HepG2 (cell line): ENCODE results near the gene PFN1. TPM values are rescaled to one million over a fixed set of nuclear protein-coding genes. Genes with fewer than 3 reads are reported as not detected.
"Not testable (repeated sequence)": the region's sequence is repeated elsewhere in the genome, so short reads cannot be mapped to it uniquely, and the experiment has no call there.

Experiments used
- ATAC-seq: fragments of 200-7000 bp; cut with Tn5 transposase; 3 replicates; pipeline ENCODE4 v1.9.1; 2020; ENCODE audit warnings: mild to moderate bottlenecking, moderate library complexity
- BruUV-seq: library from RNA; stranded (reverse); fragments of 400-500 nt; replicated peaks from 2 replicates; lab custom pipeline; 2021; lab: Mats Ljungman, UMichigan
- CTCF ChIA-PET: fragments of 300-600 bp; formaldehyde crosslinking; extraction: SDS; loops from one replicate; lab custom pipeline; 2021; ENCODE audit warnings: low total read pairs, inconsistent platforms, low intra/inter-chr PET ratio; lab: Yijun Ruan, JAX
- POLR2A ChIA-PET: fragments of 350-600 bp; sonication (Branson Sonifier 250); formaldehyde crosslinking; loops from one replicate; lab custom pipeline; 2020; ENCODE audit warnings: antibody characterized with exemption, inconsistent platforms; lab: Yijun Ruan, JAX
- DNase-seq: peaks from one replicate; pipeline ENCODE4 v3.0.0-alpha.2; 2015; ENCODE audit warnings: low spot score
- FAIRE-seq: peaks from 3 replicates; lab custom pipeline; 2011; peaks lifted over from hg19 to GRCh38; lab: Jason Lieb, UNC
- H2AFZ ChIP-seq: one replicate; pipeline ENCODE4 v1.6.1; 2011; ENCODE audit warnings: low read length, inconsistent platforms
- H3K27ac ChIP-seq: fragments of 300-600 bp; 3 replicates; pipeline ENCODE4 v1.8.0; 2011; ENCODE audit warnings: mixed run types, mild to moderate bottlenecking, mixed read lengths, low read length, inconsistent platforms; ENCODE audit not compliant: insufficient read depth; ENCODE audit errors: extremely low read length
- H3K27me3 ChIP-seq, 2 experiments: fragments of 200-600 bp in 1 of 2; 2 replicates in 1 of 2; 3 replicates in 1 of 2; pipeline versions ENCODE4 v1.6.0 to v1.8.0; 2011; ENCODE audit warnings: low read length in 2 of 2, mild to moderate bottlenecking in 2 of 2, moderate library complexity in 2 of 2, inconsistent platforms in 1 of 2; ENCODE audit not compliant: insufficient read depth in 2 of 2, control insufficient read depth in 1 of 2
- H3K36me3 ChIP-seq, 2 experiments: fragments of 200-600 bp in 1 of 2; replicated peaks in 1 of 2; 2 replicates in 1 of 2; 3 replicates in 1 of 2; pipeline versions ENCODE4 v1.5.1 to v1.8.0; 2011; ENCODE audit warnings: low read length in 2 of 2, inconsistent platforms in 1 of 2; ENCODE audit not compliant: insufficient read depth in 2 of 2, control insufficient read depth in 1 of 2
- H3K4me1 ChIP-seq: 2 replicates; pipeline ENCODE4 v1.5.1; 2012; ENCODE audit warnings: low read length, inconsistent platforms; ENCODE audit not compliant: insufficient read depth
- H3K4me2 ChIP-seq: 2 replicates; pipeline ENCODE4 v1.6.0; 2011; ENCODE audit warnings: low read depth, low read length, inconsistent platforms
- H3K4me3 ChIP-seq, 3 experiments: fragments of 200-600 bp in 1 of 3; sonication (generic), shearing (Covaris generic) in 1 of 3; replicated peaks in 1 of 3; 2 replicates each; pipeline ENCODE4 v1.5.1; 2011 to 2016; ENCODE audit warnings: low read length in 3 of 3, inconsistent platforms in 2 of 3, low read depth in 2 of 3, mild to moderate bottlenecking in 2 of 3, control low read depth in 1 of 3, mixed read lengths in 1 of 3; ENCODE audit not compliant: insufficient read depth in 1 of 3
- H3K79me2 ChIP-seq: one replicate; pipeline ENCODE4 v1.6.1; 2011; ENCODE audit warnings: low read length, inconsistent platforms; ENCODE audit not compliant: insufficient read depth
- H3K9ac ChIP-seq: 2 replicates; pipeline ENCODE4 v1.6.0; 2011; ENCODE audit warnings: mild to moderate bottlenecking, low read depth, low read length, inconsistent platforms; ENCODE audit not compliant: insufficient read depth
- H3K9me3 ChIP-seq: 2 replicates; pipeline ENCODE4 v1.5.1; 2012; ENCODE audit warnings: mild to moderate bottlenecking, low read length
- H4K20me1 ChIP-seq: 2 replicates; pipeline ENCODE4 v1.6.0; 2011; ENCODE audit warnings: inconsistent platforms, mild to moderate bottlenecking, low read length, moderate library complexity; ENCODE audit not compliant: insufficient read depth
- ADNP ChIP-seq: sonication (generic); formaldehyde crosslinking; IDR thresholded peaks from 2 replicates; pipeline ENCODE4 v1.4.0; 2020; ENCODE audit warnings: missing genetic modification reagents
- BHLHE40 ChIP-seq: IDR thresholded peaks from 2 replicates; pipeline ENCODE4 v1.6.1; 2011; ENCODE audit warnings: low read length, improper control_type of control experiment
- ELF3 ChIP-seq: IDR thresholded peaks from 2 replicates; pipeline ENCODE4 v1.6.1; 2016; ENCODE audit warnings: missing genetic modification reagents, missing compliant biosample characterization
- GLI4 ChIP-seq: sonication (generic); formaldehyde crosslinking; IDR thresholded peaks from 2 replicates; pipeline ENCODE4 v1.5.1; 2020; ENCODE audit warnings: missing genetic modification reagents, mild to moderate bottlenecking, moderate library complexity, borderline replicate concordance
- HDAC6 ChIP-seq: fragments of 200-600 bp; sonication (generic); IDR thresholded peaks from 2 replicates; pipeline ENCODE4 v1.7.0; 2017; ENCODE audit warnings: mild to moderate bottlenecking, antibody characterized with exemption, low read length, low read depth
- NFRKB ChIP-seq: fragments of 450-650 bp; IDR thresholded peaks from 2 replicates; pipeline ENCODE4 v1.6.1; 2017
- NR2F1 ChIP-seq, 2 experiments: fragments of 450-650 bp in 1 of 2; formaldehyde crosslinking in 1 of 2; IDR thresholded peaks; 2 replicates each; pipeline versions ENCODE4 v1.5.0 to v1.6.1; 2016 to 2020; ENCODE audit warnings: mild to moderate bottlenecking in 1 of 2, missing compliant biosample characterization in 1 of 2, missing genetic modification reagents in 1 of 2, moderate library complexity in 1 of 2
- RFX5 ChIP-seq: IDR thresholded peaks from 2 replicates; pipeline ENCODE4 v1.6.1; 2011; ENCODE audit warnings: low read depth, low read length, improper control_type of control experiment
- SMARCE1 ChIP-seq: fragments of 450-650 bp; IDR thresholded peaks from 2 replicates; pipeline ENCODE4 v1.6.1; 2017; ENCODE audit warnings: borderline replicate concordance
- TFE3 ChIP-seq: IDR thresholded peaks from 2 replicates; pipeline ENCODE4 v1.6.1; 2016
- THAP8 ChIP-seq: sonication (generic); formaldehyde crosslinking; IDR thresholded peaks from 2 replicates; pipeline ENCODE4 v1.5.1; 2020; ENCODE audit warnings: missing genetic modification reagents, mild to moderate bottlenecking, borderline replicate concordance
- ZBTB21 ChIP-seq: sonication (generic); formaldehyde crosslinking; IDR thresholded peaks from 2 replicates; pipeline ENCODE4 v1.4.0; 2020; ENCODE audit warnings: missing genetic modification reagents
- ZBTB7A ChIP-seq: sonication (generic); formaldehyde crosslinking; IDR thresholded peaks from 2 replicates; pipeline ENCODE4 v1.8.0; 2022; ENCODE audit warnings: mild to moderate bottlenecking, missing genetic modification reagents
- ZFAT ChIP-seq: sonication (generic); formaldehyde crosslinking; conservative IDR thresholded peaks from 2 replicates; pipeline ENCODE4 v1.8.1; 2023; ENCODE audit warnings: missing genetic modification reagents, inconsistent platforms
- ZNF343 ChIP-seq: sonication (generic); formaldehyde crosslinking; IDR thresholded peaks from 2 replicates; pipeline ENCODE4 v1.4.0; 2020; ENCODE audit warnings: mild to moderate bottlenecking, missing genetic modification reagents
- ZNF781 ChIP-seq: sonication (generic); formaldehyde crosslinking; IDR thresholded peaks from 2 replicates; pipeline ENCODE4 v1.5.1; 2020; ENCODE audit warnings: borderline replicate concordance, mild to moderate bottlenecking, missing genetic modification reagents; ENCODE audit errors: not compliant biosample characterization
- WGBS: methylation state at CpG from one replicate; pipeline ENCODE4 v1.1.6; 2017; ENCODE audit warnings: low lambda C conversion rate; 5-methylcytosine and 5-hydroxymethylcytosine counted together
- in situ Hi-C: cut with HindIII; loops from 2 replicates; pipeline ENCODE4 v1.10.0; 2017; ENCODE audit warnings: low pct_unique_long_range_greater_than_20kb; ENCODE audit not compliant: extremely low pct_ligation_motif_present
- intact Hi-C: fragments of 100-400 bp; cut with micrococcal nuclease; formaldehyde crosslinking; loops from one replicate; pipeline ENCODE4 v1.10.0; 2022; ENCODE audit not compliant: unreplicated experiment
- polyA plus RNA-seq, 8 experiments: library from polyadenylated mRNA; depleted of rRNA in 3 of 8; stranded (reverse) in 7 of 8; unstranded in 1 of 8; fragments of >200 nt; fragmentation: Illumina TruSeq in 4 of 8; extraction: Trizol in 4 of 8; gene quantifications; 2 replicates each; pipeline versions ENCODE4 v1.2.1 to v1.2.3, GENCODE V29; 2011 to 2016; ENCODE audit warnings: low read depth in 4 of 8, missing spikeins in 1 of 8, mixed read lengths in 1 of 8; ENCODE audit not compliant: insufficient read depth in 1 of 8
- total RNA-seq, 5 experiments: library from RNA; depleted of rRNA; stranded (reverse); fragments of >200 nt; fragmentation: Illumina TruSeq; extraction: Trizol; gene quantifications; 2 replicates each; pipeline ENCODE4 v1.2.3, GENCODE V29; 2016; ENCODE audit warnings: low read depth in 1 of 5

PFN1 gene
- total and polyA plus RNA-seq, 2 of the 13 experiments (the other 11 are each of a cell fraction or from before 2014, with no cell fraction given), result 494 to 613 TPM

- FAIRE-seq, H3K9ac ChIP-seq, ATAC-seq, DNase-seq, H3K4me2 ChIP-seq, H3K79me2 ChIP-seq, CTCF ChIA-PET, H3K36me3 ChIP-seq, BruUV-seq, H2AFZ ChIP-seq, H3K4me3 ChIP-seq, H3K27me3 ChIP-seq, POLR2A ChIA-PET, H3K27ac ChIP-seq, H4K20me1 ChIP-seq, H3K9me3 ChIP-seq: not testable (repeated sequence)
- intact Hi-C loops (loop anchor here (5.0 to 10.0 kb wide), 3 partner anchors 46 to 158 kb away; partner anchors contain the start of genes ENO3 and SPAG7), in situ Hi-C loops (loop anchor here (10.0 kb wide), 1 partner anchor 148 kb away; no protein-coding TSS in a partner anchor)
- H3K4me1 ChIP-seq, result peaks cover 69% of the 10 kb centered on the region
Measured at GRCh38 chr17:4906642-4907041, 41.7 kb downstream of the PFN1 start.

- intact Hi-C loops (loop anchor here (10.0 kb wide), 1 partner anchor 162 kb away; no protein-coding TSS in a partner anchor), in situ Hi-C loops (loop anchor here (10.0 kb wide), 1 partner anchor 152 kb away; no protein-coding TSS in a partner anchor)
- Histone ChIP-seq H3K9ac (no peak within 1 kb of the TSS), H3K4me3 (no peak within 1 kb of the TSS), H4K20me1 (no peaks in the 10 kb centered on the region), H3K4me1 (peaks cover 37% of the 10 kb centered on the region), H3K9me3 (no peaks in the 10 kb centered on the region), H3K36me3 (no peaks in the 10 kb centered on the region), H3K4me2 (peak within 1 kb of the TSS; percentile 36; the same call in 1 of the 2 replicates), H3K27me3 (no peaks in the 10 kb centered on the region), H3K79me2 (no peaks in the 10 kb centered on the region), H2AFZ (no peak within 1 kb of the TSS), H3K27ac (no peak within 1 kb of the TSS)
- POLR2A ChIA-PET, result no interaction called here
- DNase-seq (peak; percentile 80), ATAC-seq (peak; percentile 57), FAIRE-seq (peak; percentile 84)
- BruUV-seq, result no TSS peak
- WGBS, result 9% methylated on average over 6 of the region's 10 CpGs
- CTCF ChIA-PET, result no interaction called here
- TF ChIP-seq THAP8 (no peak), ZFAT (no peak), ZBTB21 (CRISPR knock-in tag) (no peak), ELF3 (CRISPR knock-in tag) (no peak), NFRKB (no peak), ZNF781 (no peak), NR2F1 (CRISPR knock-in tag; IDR thresholded peaks at IDR 0.05) (no peak), TFE3 (CRISPR knock-in tag) (no peak), ZBTB7A (CRISPR knock-in tag) (0 out of 2 replicates have a peak, but pooled peaks have one; percentile 38), SMARCE1 (no peak), GLI4 (no peak), HDAC6 (no peak), ADNP (no peak), RFX5 (no peak), ZNF343 (CRISPR knock-in tag) (no peak), BHLHE40 (peak; percentile 81)
Measured at GRCh38 chr17:4903051-4903818, 45.1 kb downstream of the PFN1 start, which contains the start of gene CHRNE. Gene CHRNE, minus strand, starts transcription at chr17:4903098. Its CDS starts 35 bp downstream, at chr17:4903063.
